ENCODE results near the gene VWCE.

- TF ChIP-seq TAF1 (IDR thresholded peaks at IDR 0.05; ENCODE audit: borderline replicate concordance, low read depth, low read length) (no peak), POLR2AphosphoS5 (IDR thresholded peaks at IDR 0.05; ENCODE audit: low read depth, low read length) (no peak), POLR2A (IDR thresholded peaks at IDR 0.05; ENCODE audit: low read depth, low read length) (no peak)
Observed at GRCh38 chr11:61337706-61338470, 42.8 kb upstream of the VWCE start.
